ENCODE results near the gene PNPLA8.

The PNPLA8 gene

GRCh38 chr7:108453320-108453719, 72.6 kb downstream of the PNPLA8 start:
- Histone ChIP-seq H3K4me3 (no peak overlapping the region), H3K27ac (no peak overlapping the region)

- Histone ChIP-seq H3K27ac (no peak overlapping the region), H3K4me3 (no peak overlapping the region)
Observed at GRCh38 chr7:108452707-108453106, 73.2 kb downstream of the PNPLA8 start.

GRCh38 chr7:108451296-108451848, 74.6 kb downstream of the PNPLA8 start:
- no peak overlapping the region for H3K4me3 ChIP-seq
- H3K27ac ChIP-seq, result no peak overlapping the region

- no peak overlapping the region for H3K27ac ChIP-seq
- H3K4me3 ChIP-seq, result no peak overlapping the region
Observed at GRCh38 chr7:108450160-108450559, 75.8 kb downstream of the PNPLA8 start.

- Histone ChIP-seq H3K27ac (no peak overlapping the region), H3K4me3 (no peak overlapping the region)
Observed at GRCh38 chr7:108449521-108449920, 76.4 kb downstream of the PNPLA8 start.

GRCh38 chr7:108448584-108449505, 77.1 kb downstream of the PNPLA8 start:
- Histone ChIP-seq H3K27ac (no peak overlapping the region), H3K4me3 (no peak overlapping the region)

- no peak overlapping the region for H3K27ac ChIP-seq
- H3K4me3 ChIP-seq, result no peak overlapping the region
Observed at GRCh38 chr7:108442039-108442568, 83.8 kb downstream of the PNPLA8 start.

GRCh38 chr7:108441392-108441955, 84.5 kb downstream of the PNPLA8 start:
- H3K4me3 ChIP-seq, result no peak overlapping the region
- no peak overlapping the region for H3K27ac ChIP-seq

GRCh38 chr7:108440613-108441012, 85.3 kb downstream of the PNPLA8 start:
- Histone ChIP-seq H3K27ac (no peak overlapping the region), H3K4me3 (no peak overlapping the region)

- Histone ChIP-seq H3K4me3 (no peak overlapping the region), H3K27ac (no peak overlapping the region)
Observed at GRCh38 chr7:108436906-108437305, 89.0 kb downstream of the PNPLA8 start.

GRCh38 chr7:108434010-108434409, 91.9 kb downstream of the PNPLA8 start:
- no peak overlapping the region for H3K27ac ChIP-seq
- no peak overlapping the region for H3K4me3 ChIP-seq

- H3K4me3 ChIP-seq, result no peak overlapping the region
- H3K27ac ChIP-seq, result no peak overlapping the region
Observed at GRCh38 chr7:108431099-108431498, 94.8 kb downstream of the PNPLA8 start.

GRCh38 chr7:108430664-108431063, 95.3 kb downstream of the PNPLA8 start:
- no peak overlapping the region for H3K27ac ChIP-seq

GRCh38 chr7:108427766-108428165, 98.2 kb downstream of the PNPLA8 start:
- Histone ChIP-seq H3K27ac (no peak overlapping the region), H3K4me3 (no peak overlapping the region)

More at GRCh38 chr7:108430664-108431063, 95.3 kb downstream of the PNPLA8 start:
- H3K4me3 ChIP-seq, result no peak overlapping the region

GRCh38 chr7:108425714-108426275, 100.1 kb downstream of the PNPLA8 start:
- Histone ChIP-seq H3K27ac (no peak overlapping the region), H3K4me3 (no peak overlapping the region)

GRCh38 chr7:108424013-108424412, 101.9 kb downstream of the PNPLA8 start:
- no peak overlapping the region for H3K27ac ChIP-seq

GRCh38 chr7:108423089-108423989, 102.6 kb downstream of the PNPLA8 start:
- no peak overlapping the region for H3K27ac ChIP-seq
- no peak overlapping the region for H3K4me3 ChIP-seq

More at GRCh38 chr7:108424013-108424412, 101.9 kb downstream of the PNPLA8 start:
- no peak overlapping the region for H3K4me3 ChIP-seq

- no peak overlapping the region for H3K27ac ChIP-seq
- no peak overlapping the region for H3K4me3 ChIP-seq
Observed at GRCh38 chr7:108421720-108422331, 104.1 kb downstream of the PNPLA8 start.
